Testis (tissue), 2 donors: ENCODE measurements around the gene KRT13.

Experiments used
- POLR2A ChIP-seq: fragments of 450-650 bp; IDR thresholded peaks from one replicate; pipeline ENCODE4 v1.6.1; 2017; ENCODE audit warnings: antibody characterized with exemption, mild to moderate bottlenecking, moderate library complexity
- TF ChIP-seq, protein P1 (sequence below), 3 experiments: fragments of 450-650 bp in 2 of 3; fragments of 200-600 bp in 1 of 3; sonication (generic) in 1 of 3; IDR thresholded peaks; one replicate each; pipeline ENCODE4 v1.5.1; 2016 to 2019; ENCODE audit warnings: antibody characterized with exemption in 3 of 3, mild to moderate bottlenecking in 2 of 3, moderate library complexity in 1 of 3

DNA sequence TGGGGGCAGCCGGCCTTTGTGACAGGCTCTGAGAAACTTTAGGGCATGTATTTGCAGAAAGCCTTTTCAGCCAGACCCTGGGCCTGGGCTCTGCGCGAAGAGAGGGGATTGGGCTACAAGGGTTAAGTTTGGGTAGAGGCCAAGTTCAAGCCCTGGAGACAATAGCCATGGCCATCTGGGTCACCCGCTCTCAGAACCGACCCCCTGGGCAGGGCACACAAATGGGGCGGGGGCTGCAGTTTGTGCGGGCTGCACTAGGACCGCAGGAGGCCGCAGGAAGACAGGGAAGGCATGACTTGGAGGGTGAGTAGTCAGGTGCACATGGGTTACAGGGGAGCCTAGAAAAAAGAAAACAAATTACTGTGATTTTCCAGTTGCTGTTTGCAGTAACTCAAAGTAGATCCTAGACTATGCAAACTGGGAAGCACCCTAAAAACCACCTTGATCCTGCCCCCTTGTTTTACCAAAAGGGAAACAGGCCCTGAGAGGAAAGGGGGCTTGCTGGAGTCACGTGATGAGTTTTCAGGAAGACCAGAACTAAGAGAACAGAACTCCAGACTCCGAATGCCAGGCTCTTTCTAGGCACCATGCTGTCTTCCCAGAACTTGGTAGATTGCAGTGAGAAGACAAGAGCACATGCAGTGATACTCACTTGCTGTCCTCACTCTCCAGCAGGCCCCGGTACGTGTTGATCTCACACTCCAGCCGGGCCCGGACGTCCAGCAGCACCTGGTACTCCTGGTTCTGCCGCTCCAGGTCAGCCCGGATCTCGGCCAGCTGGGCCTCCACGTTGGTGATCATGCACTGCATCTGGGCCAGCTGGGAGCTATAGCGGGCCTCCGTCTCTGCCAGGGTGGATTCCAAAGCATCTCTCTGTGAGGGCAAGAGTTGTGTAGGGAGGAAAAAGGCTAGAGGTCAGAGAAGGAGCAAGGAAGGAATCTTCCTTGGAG, 28.3 kb downstream of the KRT13 start:
- TF ChIP-seq POLR2A: no peak
- TF ChIP-seq, protein P1, sequence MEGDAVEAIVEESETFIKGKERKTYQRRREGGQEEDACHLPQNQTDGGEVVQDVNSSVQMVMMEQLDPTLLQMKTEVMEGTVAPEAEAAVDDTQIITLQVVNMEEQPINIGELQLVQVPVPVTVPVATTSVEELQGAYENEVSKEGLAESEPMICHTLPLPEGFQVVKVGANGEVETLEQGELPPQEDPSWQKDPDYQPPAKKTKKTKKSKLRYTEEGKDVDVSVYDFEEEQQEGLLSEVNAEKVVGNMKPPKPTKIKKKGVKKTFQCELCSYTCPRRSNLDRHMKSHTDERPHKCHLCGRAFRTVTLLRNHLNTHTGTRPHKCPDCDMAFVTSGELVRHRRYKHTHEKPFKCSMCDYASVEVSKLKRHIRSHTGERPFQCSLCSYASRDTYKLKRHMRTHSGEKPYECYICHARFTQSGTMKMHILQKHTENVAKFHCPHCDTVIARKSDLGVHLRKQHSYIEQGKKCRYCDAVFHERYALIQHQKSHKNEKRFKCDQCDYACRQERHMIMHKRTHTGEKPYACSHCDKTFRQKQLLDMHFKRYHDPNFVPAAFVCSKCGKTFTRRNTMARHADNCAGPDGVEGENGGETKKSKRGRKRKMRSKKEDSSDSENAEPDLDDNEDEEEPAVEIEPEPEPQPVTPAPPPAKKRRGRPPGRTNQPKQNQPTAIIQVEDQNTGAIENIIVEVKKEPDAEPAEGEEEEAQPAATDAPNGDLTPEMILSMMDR (IDR thresholded peaks at IDR 0.05): no peak
